ENCODE measurements around the gene EHHADH.

- TF ChIP-seq POLR2A (IDR thresholded peaks at IDR 0.05) = no peak
- no peak for TF ChIP-seq CTCF (IDR thresholded peaks at IDR 0.05)
Observed at GRCh38 chr3:185161761-185162160, 92.1 kb downstream of the EHHADH start.
